Measurements from ENCODE around the gene NUDT14.

DNA sequence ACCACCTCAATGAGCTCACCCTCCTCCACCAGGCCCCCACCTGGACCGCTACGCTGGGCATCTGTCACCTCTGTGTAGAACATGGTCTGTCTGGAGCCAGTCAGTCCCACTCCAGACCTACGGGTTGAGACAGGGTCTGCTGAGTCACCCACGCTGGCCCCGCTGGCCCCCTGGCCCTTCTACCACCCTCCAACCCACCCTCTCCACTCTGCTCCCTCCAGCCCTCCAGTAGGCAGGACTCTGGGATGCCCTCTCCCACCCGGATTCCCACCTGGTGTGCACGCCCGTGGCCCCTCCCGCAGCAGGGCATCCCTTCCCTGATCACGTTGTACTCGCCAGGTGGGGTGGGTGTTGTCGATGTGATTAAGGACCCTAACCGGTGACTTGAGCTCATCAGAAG lies 8.0 kb downstream of the NUDT14 start:
- TF ChIP-seq CTCF (IDR thresholded peaks at IDR 0.05; ENCODE audit: low read depth, low read length) = no peak
- TF ChIP-seq POLR2A (IDR thresholded peaks at IDR 0.05; ENCODE audit: extremely low read depth, insufficient read length) = no peak

All from NB4 (cell line).